Adipocyte (in vitro differentiated cells): Measurements from ENCODE around the gene PRMT7.
A peak's percentile ranks its signal among the peaks of the same experiment; 100 is the strongest.

Experiments used
- DNase-seq: peaks from one replicate; pipeline ENCODE4 v3.0.0-alpha.2; 2015; ENCODE audit warnings: low read depth
- H3K27me3 ChIP-seq: replicated peaks from 2 replicates; pipeline ENCODE4 v1.7.0; 2013; ENCODE audit warnings: mild to moderate bottlenecking, low read length, moderate library complexity; ENCODE audit not compliant: control insufficient read depth, insufficient read depth
- H3K36me3 ChIP-seq: 2 replicates; pipeline ENCODE4 v1.7.0; 2013; ENCODE audit warnings: low read length, mild to moderate bottlenecking, moderate library complexity; ENCODE audit not compliant: control insufficient read depth, insufficient read depth, severe bottlenecking
- H3K4me1 ChIP-seq: 2 replicates; pipeline ENCODE4 v1.7.0; 2013; ENCODE audit warnings: mild to moderate bottlenecking, low read length, moderate library complexity; ENCODE audit not compliant: control insufficient read depth, insufficient read depth
- H3K4me3 ChIP-seq: 2 replicates; pipeline ENCODE4 v1.7.0; 2013; ENCODE audit warnings: mild to moderate bottlenecking, low read length, moderate library complexity
- H3K9ac ChIP-seq: 2 replicates; pipeline ENCODE4 v1.7.0; 2013; ENCODE audit warnings: mild to moderate bottlenecking, low read length, moderate library complexity
- H3K9me3 ChIP-seq: 2 replicates; pipeline ENCODE4 v1.7.0; 2013; ENCODE audit warnings: mild to moderate bottlenecking, low read length, moderate library complexity; ENCODE audit not compliant: control insufficient read depth

Gene PRMT7

GRCh38 chr16:68360956-68361355, 50.1 kb downstream of the PRMT7 start:
- Histone ChIP-seq H3K27me3 (peaks cover 7% of the 10 kb centered on the region), H3K36me3 (peaks cover 28% of the 10 kb centered on the region), H3K4me3 (no peak overlapping the region), H3K9me3 (no peaks in the 10 kb centered on the region), H3K9ac (no peak overlapping the region), H3K4me1 (peaks cover 13% of the 10 kb centered on the region)
- DNase-seq = no peak

GRCh38 chr16:68361485-68361884, 50.7 kb downstream of the PRMT7 start:
- Histone ChIP-seq H3K9me3 (no peaks in the 10 kb centered on the region), H3K36me3 (peaks cover 23% of the 10 kb centered on the region), H3K4me3 (no peak overlapping the region), H3K27me3 (peaks cover 12% of the 10 kb centered on the region), H3K4me1 (peaks cover 13% of the 10 kb centered on the region), H3K9ac (no peak overlapping the region)
- no peak for DNase-seq

GRCh38 chr16:68362262-68362913, 51.6 kb downstream of the PRMT7 start:
- Histone ChIP-seq H3K36me3 (peaks cover 14% of the 10 kb centered on the region), H3K4me1 (peaks cover 13% of the 10 kb centered on the region), H3K4me3 (no peak overlapping the region), H3K27me3 (peaks cover 15% of the 10 kb centered on the region), H3K9ac (no peak overlapping the region), H3K9me3 (no peaks in the 10 kb centered on the region)
- DNase-seq = peak; percentile 7

GRCh38 chr16:68362947-68363657, 52.3 kb downstream of the PRMT7 start:
- H3K4me1 ChIP-seq = peaks cover 13% of the 10 kb centered on the region
- peaks cover 7% of the 10 kb centered on the region for H3K36me3 ChIP-seq
- peaks cover 21% of the 10 kb centered on the region for H3K27me3 ChIP-seq
- H3K4me3 ChIP-seq = no peak overlapping the region
- DNase-seq = no peak
- H3K9me3 ChIP-seq = no peaks in the 10 kb centered on the region
- no peak overlapping the region for H3K9ac ChIP-seq

- Histone ChIP-seq H3K9ac (no peak overlapping the region), H3K36me3 (no peaks in the 10 kb centered on the region), H3K27me3 (peaks cover 27% of the 10 kb centered on the region), H3K9me3 (no peaks in the 10 kb centered on the region), H3K4me3 (no peak overlapping the region), H3K4me1 (peaks cover 13% of the 10 kb centered on the region)
- no peak for DNase-seq
Observed at GRCh38 chr16:68363658-68364521, 53.1 kb downstream of the PRMT7 start.

- no peaks in the 10 kb centered on the region for H3K36me3 ChIP-seq
Observed at GRCh38 chr16:68364561-68364998, 53.8 kb downstream of the PRMT7 start.

GRCh38 chr16:68365167-68365817, 54.5 kb downstream of the PRMT7 start:
- DNase-seq = no peak
- no peaks in the 10 kb centered on the region for H3K36me3 ChIP-seq
- peaks cover 13% of the 10 kb centered on the region for H3K4me1 ChIP-seq
- H3K4me3 ChIP-seq = no peak overlapping the region
- no peaks in the 10 kb centered on the region for H3K9me3 ChIP-seq
- H3K9ac ChIP-seq = no peak overlapping the region
- peaks cover 32% of the 10 kb centered on the region for H3K27me3 ChIP-seq

More at GRCh38 chr16:68364561-68364998, 53.8 kb downstream of the PRMT7 start:
- peaks cover 28% of the 10 kb centered on the region for H3K27me3 ChIP-seq
- no peaks in the 10 kb centered on the region for H3K9me3 ChIP-seq
- H3K4me3 ChIP-seq = no peak overlapping the region
- H3K9ac ChIP-seq = no peak overlapping the region
- no peak for DNase-seq
- peaks cover 13% of the 10 kb centered on the region for H3K4me1 ChIP-seq

- H3K4me3 ChIP-seq = no peak overlapping the region
- peaks cover 34% of the 10 kb centered on the region for H3K27me3 ChIP-seq
- H3K9me3 ChIP-seq = no peaks in the 10 kb centered on the region
- DNase-seq = no peak
- no peaks in the 10 kb centered on the region for H3K36me3 ChIP-seq
- H3K9ac ChIP-seq = no peak overlapping the region
- peaks cover 13% of the 10 kb centered on the region for H3K4me1 ChIP-seq
Observed at GRCh38 chr16:68366062-68366461, 55.2 kb downstream of the PRMT7 start.

- DNase-seq = peak; percentile 53
- Histone ChIP-seq H3K9ac (no peak overlapping the region), H3K27me3 (peaks cover 34% of the 10 kb centered on the region), H3K4me1 (peaks cover 13% of the 10 kb centered on the region), H3K36me3 (no peaks in the 10 kb centered on the region), H3K9me3 (no peaks in the 10 kb centered on the region), H3K4me3 (no peak overlapping the region)
Observed at GRCh38 chr16:68367030-68367429, 56.2 kb downstream of the PRMT7 start.

- peaks cover 34% of the 10 kb centered on the region for H3K27me3 ChIP-seq
- H3K9me3 ChIP-seq = no peaks in the 10 kb centered on the region
- H3K4me1 ChIP-seq = peaks cover 13% of the 10 kb centered on the region
- H3K9ac ChIP-seq = no peak overlapping the region
- no peaks in the 10 kb centered on the region for H3K36me3 ChIP-seq
- no peak for DNase-seq
- H3K4me3 ChIP-seq = no peak overlapping the region
Observed at GRCh38 chr16:68367440-68367839, 56.6 kb downstream of the PRMT7 start.

- peaks cover 37% of the 10 kb centered on the region for H3K27me3 ChIP-seq
- H3K36me3 ChIP-seq = no peaks in the 10 kb centered on the region
- H3K4me1 ChIP-seq = peaks cover 13% of the 10 kb centered on the region
- no peaks in the 10 kb centered on the region for H3K9me3 ChIP-seq
- no peak overlapping the region for H3K4me3 ChIP-seq
- no peak for DNase-seq
- H3K9ac ChIP-seq = no peak overlapping the region
Observed at GRCh38 chr16:68367891-68368290, 57.1 kb downstream of the PRMT7 start.
